ENCODE data around the gene ANKHD1.

DNA sequence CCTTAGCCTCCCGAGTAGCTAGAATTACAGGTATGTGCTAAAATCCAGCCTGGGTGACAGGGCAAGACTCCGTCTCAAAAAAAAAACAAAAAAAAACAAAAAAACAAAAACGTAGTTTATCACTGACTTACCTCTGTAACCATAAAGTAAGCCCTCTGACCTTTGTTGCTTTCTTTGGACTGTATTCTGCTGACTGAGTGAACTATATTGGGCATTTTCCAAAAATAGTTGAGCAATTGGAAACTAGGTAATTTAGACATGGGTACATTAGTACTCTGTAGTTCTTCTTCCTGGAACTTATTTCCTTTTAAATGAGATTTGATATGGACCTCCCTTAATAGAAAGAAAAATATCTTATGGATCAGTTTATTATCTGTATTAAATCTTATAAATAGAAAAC is 66.6 kb downstream of the ANKHD1 start:
- TF ChIP-seq, protein P1, sequence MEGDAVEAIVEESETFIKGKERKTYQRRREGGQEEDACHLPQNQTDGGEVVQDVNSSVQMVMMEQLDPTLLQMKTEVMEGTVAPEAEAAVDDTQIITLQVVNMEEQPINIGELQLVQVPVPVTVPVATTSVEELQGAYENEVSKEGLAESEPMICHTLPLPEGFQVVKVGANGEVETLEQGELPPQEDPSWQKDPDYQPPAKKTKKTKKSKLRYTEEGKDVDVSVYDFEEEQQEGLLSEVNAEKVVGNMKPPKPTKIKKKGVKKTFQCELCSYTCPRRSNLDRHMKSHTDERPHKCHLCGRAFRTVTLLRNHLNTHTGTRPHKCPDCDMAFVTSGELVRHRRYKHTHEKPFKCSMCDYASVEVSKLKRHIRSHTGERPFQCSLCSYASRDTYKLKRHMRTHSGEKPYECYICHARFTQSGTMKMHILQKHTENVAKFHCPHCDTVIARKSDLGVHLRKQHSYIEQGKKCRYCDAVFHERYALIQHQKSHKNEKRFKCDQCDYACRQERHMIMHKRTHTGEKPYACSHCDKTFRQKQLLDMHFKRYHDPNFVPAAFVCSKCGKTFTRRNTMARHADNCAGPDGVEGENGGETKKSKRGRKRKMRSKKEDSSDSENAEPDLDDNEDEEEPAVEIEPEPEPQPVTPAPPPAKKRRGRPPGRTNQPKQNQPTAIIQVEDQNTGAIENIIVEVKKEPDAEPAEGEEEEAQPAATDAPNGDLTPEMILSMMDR (conservative IDR thresholded peaks at IDR 0.05; ENCODE audit: low read length) = no peak
- no peak for TF ChIP-seq EZH2phosphoT487 (IDR thresholded peaks at IDR 0.05; ENCODE audit: borderline replicate concordance, low read depth, low read length)

All from OCI-LY7 (cell line).